Right kidney (tissue), 1 donor: ENCODE results near the gene ABTB2.
"Not testable (repeated sequence)": the region's sequence is repeated elsewhere in the genome, so short reads cannot be mapped to it uniquely, and the experiment has no call there.

ENCODE experiments used
- DNase-seq: peaks from one replicate; pipeline ENCODE4 v3.0.0-alpha.2; 2016

ABTB2 gene

GRCh38 chr11:34262531-34263081 lies 95.2 kb downstream of the ABTB2 start:
- DNase-seq: no peak

- DNase-seq: no peak
Observed at GRCh38 chr11:34261820-34262219, 96.0 kb downstream of the ABTB2 start.

DNA sequence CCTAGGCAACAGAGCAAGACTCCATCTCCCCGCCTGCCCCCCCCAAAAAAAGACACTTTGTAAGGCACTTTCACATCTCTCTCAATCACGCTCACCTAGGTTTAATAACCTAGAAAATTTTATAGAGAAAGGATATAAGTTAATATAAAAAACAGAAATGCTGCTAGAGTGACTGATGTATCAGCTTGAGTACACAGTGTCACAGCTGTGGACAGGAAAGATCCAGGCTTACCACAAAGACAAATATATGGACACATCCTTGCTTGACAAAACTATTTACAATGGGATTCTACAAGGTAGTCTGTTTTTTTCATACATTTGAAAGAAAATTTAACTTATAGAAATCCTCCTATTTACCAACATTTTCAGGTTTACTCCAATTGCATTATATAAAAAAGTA lies 96.7 kb downstream of the ABTB2 start:
- no peak for DNase-seq

GRCh38 chr11:34260072-34260575 lies 97.7 kb downstream of the ABTB2 start:
- no peak for DNase-seq

- DNase-seq: no peak
Observed at GRCh38 chr11:34259087-34259486, 98.7 kb downstream of the ABTB2 start.

DNA sequence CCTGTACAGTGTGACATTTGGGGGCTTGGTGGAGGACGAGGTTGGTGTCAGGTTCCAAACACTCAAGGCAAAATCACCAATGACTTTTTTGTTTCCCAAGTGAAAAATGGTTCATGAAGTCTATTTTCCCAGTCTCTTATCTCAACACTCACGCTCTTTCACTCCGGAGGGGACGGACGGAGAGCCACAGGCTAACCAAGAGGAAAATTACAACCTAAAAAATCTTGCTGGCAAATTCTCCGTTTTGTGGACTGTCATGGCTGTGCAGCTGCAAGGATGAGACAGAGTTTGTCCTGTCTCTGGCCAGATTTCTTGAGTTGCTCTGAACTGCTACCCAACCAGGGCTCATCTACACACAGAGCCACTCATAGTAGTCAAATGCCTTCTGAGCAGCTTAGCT lies 101.2 kb downstream of the ABTB2 start:
- DNase-seq: no peak

GRCh38 chr11:34256150-34256549 lies 101.7 kb downstream of the ABTB2 start:
- DNase-seq: no peak

DNA sequence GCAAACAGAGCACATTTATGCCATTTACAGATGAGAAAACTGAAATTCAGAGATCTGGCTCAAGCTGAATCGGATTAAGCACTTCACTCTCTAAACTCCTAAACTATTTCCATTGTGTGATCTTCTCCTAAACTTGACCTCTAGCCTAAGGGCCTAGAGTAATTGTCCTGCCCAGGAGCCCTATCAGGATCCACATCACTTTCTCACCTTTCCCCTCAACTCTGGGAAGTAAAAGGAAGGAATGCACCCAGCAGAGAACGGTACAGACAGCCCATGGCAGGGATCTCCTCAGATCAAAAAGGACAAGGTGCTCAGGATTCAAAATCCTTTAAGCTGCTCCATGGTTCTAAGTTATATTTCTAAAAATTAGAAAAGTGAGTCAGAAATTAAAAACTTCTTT lies 102.7 kb downstream of the ABTB2 start:
- no peak for DNase-seq

DNA sequence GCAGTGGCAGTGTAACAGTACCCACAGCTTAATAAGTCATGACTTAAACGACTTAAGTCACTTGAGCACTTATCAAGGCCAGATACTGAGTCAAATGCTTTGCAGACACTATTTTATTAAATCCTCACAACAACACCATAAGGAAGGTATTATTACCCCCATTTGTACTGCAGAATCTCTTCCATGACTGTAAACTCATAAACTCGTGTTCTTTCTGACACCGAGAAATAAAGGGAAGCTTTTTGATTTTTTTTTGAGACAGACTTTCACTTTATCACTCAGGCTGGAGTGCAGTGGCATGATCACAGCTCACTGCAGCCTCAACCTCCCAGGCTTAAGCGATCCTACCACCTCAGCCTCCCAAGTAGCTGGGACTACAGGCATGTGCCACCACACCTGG lies 103.8 kb downstream of the ABTB2 start:
- no peak for DNase-seq

- no peak for DNase-seq
Observed at GRCh38 chr11:34252651-34253050, 105.2 kb downstream of the ABTB2 start.

DNA sequence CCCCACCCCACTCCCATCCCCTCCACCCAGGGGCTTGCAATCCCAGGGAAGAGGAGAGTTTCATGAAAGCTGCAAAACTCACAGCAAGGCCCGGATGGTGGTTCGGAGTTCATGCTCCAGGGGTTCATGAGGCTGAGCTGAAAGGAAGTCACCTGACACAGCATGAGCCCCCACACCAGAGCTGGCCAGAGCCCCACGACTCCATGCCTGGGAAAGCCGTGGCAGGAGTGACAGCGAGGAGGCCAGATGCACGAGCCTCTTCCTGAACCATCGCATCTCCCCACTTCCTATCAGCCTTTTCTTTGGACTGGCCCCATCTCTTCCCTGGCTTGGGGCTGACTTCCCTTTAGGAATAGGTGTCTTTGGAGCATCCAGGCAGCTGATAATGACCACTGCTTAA lies 105.8 kb downstream of the ABTB2 start:
- DNase-seq: no peak

- DNase-seq: no peak
Observed at GRCh38 chr11:34251589-34251980, 106.2 kb downstream of the ABTB2 start.

DNA sequence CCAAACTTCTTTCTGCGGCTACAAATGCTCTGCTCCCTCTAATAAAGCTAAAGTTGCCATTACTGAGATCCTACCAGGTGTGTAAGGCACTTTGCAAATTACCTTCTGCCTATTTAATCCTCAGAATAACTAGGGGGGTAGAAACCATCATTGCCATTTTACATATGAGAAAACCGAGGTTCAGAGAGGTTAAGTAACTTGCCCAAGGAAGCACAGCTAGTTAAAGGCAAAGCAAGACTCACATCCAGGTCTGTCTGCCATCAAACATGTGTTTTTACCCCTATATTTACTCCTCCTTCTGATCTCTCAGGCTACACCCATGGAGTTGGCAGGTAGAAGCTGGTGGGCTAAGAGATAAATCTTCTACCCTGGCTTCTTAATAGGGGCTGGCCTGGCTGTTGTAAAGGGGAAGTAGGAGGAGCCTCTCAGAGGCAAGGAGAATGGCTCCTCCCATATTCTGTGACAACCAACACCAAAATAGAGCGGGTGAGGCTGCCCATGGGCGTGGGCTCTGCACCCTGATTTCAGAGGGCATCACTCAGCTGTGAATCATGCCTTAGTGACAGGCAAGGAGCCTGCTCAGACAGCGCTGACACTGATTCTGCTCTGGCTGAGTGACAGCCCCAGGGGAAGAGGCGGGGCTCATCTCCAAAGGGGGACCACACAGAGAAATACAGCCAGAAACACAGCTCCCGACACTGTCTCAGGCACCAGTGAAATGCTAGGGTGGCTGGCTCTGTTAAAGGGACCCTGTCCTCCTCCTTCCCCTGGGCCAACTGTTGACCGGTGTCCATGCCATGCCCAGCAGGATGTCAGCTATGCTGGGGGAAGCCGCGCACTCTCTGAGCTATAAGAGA lies 106.8 kb downstream of the ABTB2 start:
- DNase-seq: no peak

DNA sequence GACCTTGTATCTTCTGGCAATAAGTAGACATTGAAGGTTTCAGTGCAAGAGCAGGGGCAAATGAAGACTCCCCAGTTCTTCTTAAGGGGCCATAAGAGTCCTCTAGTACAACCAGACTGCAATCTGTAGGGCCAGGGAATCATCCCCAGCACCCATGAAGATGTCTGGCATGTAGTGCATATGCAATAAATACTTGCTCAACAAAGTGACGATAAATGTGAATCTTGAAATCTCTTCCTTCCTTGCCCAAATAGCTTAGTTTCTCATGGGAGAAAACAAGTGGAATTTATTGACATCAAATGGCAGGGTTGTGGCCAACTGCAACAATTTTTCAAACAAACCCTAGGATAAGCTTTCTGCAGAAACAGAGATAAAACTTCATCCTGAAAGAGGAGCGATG lies 107.6 kb downstream of the ABTB2 start:
- no peak for DNase-seq

- no peak for DNase-seq
Observed at GRCh38 chr11:34249439-34249838, 108.4 kb downstream of the ABTB2 start.

GRCh38 chr11:34246511-34246910 lies 111.3 kb downstream of the ABTB2 start:
- DNase-seq: not testable (repeated sequence)

DNA sequence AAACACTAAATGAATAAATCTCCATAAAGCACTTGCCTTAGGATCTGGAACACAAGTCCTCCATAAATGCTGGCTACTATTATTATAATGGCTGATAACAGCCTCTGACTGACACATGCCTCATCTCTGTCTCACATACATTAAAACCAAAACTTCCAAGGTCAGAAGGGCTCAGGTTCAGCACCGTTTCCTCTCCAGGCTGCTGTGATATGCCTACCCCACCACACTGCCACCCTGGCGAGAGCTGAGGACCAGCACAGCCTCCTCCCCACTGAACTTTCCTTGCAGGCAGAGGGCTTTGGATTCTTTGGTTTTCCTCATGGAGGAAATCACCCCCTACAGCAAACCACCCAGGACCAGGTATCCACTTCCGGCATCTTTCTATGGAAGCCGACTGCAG lies 112.8 kb downstream of the ABTB2 start:
- no peak for DNase-seq

- no peak for DNase-seq
Observed at GRCh38 chr11:34243600-34244464, 114.0 kb downstream of the ABTB2 start.

- no peak for DNase-seq
Observed at GRCh38 chr11:34242037-34242625, 115.7 kb downstream of the ABTB2 start.

- DNase-seq: no peak
Observed at GRCh38 chr11:34240150-34240494, 117.7 kb downstream of the ABTB2 start.

DNA sequence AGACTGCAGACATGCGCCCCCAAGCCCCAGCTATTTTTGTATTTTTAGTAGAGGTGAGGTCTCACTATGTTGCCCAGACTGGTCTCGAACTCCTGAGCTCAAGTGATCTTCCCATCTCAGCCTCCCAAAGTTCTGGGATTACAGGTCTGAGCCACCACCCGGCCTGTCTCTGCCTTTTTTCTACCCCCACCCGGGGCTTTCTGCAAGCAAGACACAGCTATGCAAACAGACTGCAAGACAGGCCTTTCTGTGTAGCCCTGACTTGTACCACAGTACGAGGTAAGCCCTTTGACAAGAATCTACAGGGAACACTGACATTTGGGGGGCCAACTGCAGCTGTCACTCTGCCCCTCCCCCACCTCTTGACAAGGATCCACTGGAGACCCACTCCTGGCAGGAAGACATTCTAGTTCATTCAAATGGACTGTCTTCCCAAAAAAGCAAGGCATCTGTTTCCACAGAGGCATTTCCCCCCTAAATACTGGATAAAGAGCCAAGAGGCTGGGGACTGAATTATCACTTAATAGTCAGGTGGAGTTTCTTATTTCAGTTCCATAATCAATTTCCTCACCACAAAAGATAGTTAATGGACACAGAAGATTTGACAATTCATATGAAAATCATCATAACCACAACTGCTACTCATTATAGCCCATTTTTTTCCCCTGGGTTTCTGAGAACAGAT lies 118.2 kb downstream of the ABTB2 start:
- DNase-seq: no peak

GRCh38 chr11:34238966-34239365 lies 118.8 kb downstream of the ABTB2 start:
- DNase-seq: no peak
